Ectodermal cell (in vitro differentiated cells): ENCODE results near the gene OXSR1. TPM values are rescaled to one million over a fixed set of nuclear protein-coding genes. Genes with fewer than 3 reads are reported as not detected.
A peak's percentile ranks its signal among the peaks of the same experiment; 100 is the strongest.

Experiments used
- H3K27ac ChIP-seq: 2 replicates; pipeline ENCODE4 v1.7.0; 2013; ENCODE audit warnings: mild to moderate bottlenecking, low read depth, low read length; ENCODE audit not compliant: insufficient read depth, poor library complexity, severe bottlenecking
- H3K27me3 ChIP-seq: 2 replicates; pipeline ENCODE4 v1.7.0; 2013; ENCODE audit warnings: mild to moderate bottlenecking, low read length; ENCODE audit not compliant: insufficient read depth, control insufficient read depth, poor library complexity, severe bottlenecking
- H3K36me3 ChIP-seq: one replicate; pipeline ENCODE4 v1.7.0; 2013; ENCODE audit warnings: low read length; ENCODE audit not compliant: control insufficient read depth, insufficient read depth
- H3K4me1 ChIP-seq: one replicate; pipeline ENCODE4 v1.7.0; 2013; ENCODE audit warnings: low read length; ENCODE audit not compliant: control insufficient read depth, insufficient read depth
- H3K4me3 ChIP-seq: 2 replicates; pipeline ENCODE4 v1.7.0; 2013; ENCODE audit warnings: low read depth, low read length, control low read depth; ENCODE audit not compliant: insufficient read depth
- H3K9me3 ChIP-seq: 2 replicates; pipeline ENCODE4 v1.7.0; 2013; ENCODE audit warnings: mild to moderate bottlenecking, low read length, moderate library complexity; ENCODE audit not compliant: control insufficient read depth
- WGBS, 2 experiments: methylation state at CpG; one replicate each; pipeline ENCODE4 v1.1.7; 2013; ENCODE audit warnings: missing lambda C conversion rate in 2 of 2; 5-methylcytosine and 5-hydroxymethylcytosine counted together
- polyA plus RNA-seq, 4 experiments: library from polyadenylated mRNA; stranded (reverse); fragments of 50-300 nt; gene quantifications; one replicate each; pipeline ENCODE4 v1.2.3, GENCODE V29; 2013

The OXSR1 gene
- polyA plus RNA-seq (2013, experiment 1 of 4): 60.6 TPM
- 63.8 TPM for polyA plus RNA-seq (2013, experiment 2 of 4)
- 47.5 TPM for polyA plus RNA-seq (2013, experiment 3 of 4)
- polyA plus RNA-seq (2013, experiment 4 of 4): 49.4 TPM

DNA sequence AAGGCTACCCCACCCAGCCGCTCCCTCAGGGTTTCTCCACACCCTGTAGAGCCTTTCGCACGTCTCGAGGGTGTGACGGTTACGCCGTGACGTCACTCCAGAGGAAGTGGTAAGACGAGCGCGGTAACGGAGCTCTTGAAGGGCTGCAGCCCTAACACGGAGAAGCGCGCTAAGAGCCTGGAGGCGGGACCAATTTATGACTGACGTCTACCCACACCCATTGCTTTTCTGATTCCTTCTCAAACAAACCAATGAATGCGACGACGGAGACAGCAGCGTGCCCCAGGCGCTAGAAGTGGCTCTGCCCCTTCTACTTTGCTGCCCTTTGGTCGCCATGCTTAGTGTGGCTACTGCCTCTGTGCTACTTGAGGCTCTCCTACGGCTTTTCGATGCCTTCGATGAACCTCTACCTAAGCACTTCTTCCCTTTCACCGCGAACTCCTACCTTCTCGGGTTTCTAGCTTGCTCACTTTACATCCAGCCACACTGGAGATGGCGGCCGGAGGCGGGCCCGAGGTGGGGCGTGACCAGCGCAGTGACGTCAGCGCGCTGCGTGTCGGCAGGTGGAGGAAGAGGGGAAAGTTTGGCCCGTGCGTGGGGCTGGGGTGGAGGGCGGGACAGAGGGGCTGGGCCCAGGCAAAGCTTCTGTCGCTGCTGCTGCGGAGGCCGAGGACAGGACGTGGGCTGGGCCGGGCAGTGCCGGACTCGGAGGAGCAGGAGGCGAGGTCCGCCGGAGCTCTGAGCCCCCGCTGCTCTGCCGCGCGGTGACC, at the start of gene OXSR1:
OXSR1 (plus strand) TSS at position 586 of the 770 bp plus-strand sequence. CDS start 340 bp downstream, outside the sequence.
- Histone ChIP-seq H3K36me3 (no peaks in the 10 kb centered on the region), H3K27ac (peak within 1 kb of the TSS; percentile 94), H3K27me3 (no peaks in the 10 kb centered on the region), H3K4me3 (peak within 1 kb of the TSS; percentile 79), H3K9me3 (no peaks in the 10 kb centered on the region), H3K4me1 (no peaks in the 10 kb centered on the region)
- 0% methylated on average over 57 of the region's 57 CpGs for WGBS, 2 experiments

DNA sequence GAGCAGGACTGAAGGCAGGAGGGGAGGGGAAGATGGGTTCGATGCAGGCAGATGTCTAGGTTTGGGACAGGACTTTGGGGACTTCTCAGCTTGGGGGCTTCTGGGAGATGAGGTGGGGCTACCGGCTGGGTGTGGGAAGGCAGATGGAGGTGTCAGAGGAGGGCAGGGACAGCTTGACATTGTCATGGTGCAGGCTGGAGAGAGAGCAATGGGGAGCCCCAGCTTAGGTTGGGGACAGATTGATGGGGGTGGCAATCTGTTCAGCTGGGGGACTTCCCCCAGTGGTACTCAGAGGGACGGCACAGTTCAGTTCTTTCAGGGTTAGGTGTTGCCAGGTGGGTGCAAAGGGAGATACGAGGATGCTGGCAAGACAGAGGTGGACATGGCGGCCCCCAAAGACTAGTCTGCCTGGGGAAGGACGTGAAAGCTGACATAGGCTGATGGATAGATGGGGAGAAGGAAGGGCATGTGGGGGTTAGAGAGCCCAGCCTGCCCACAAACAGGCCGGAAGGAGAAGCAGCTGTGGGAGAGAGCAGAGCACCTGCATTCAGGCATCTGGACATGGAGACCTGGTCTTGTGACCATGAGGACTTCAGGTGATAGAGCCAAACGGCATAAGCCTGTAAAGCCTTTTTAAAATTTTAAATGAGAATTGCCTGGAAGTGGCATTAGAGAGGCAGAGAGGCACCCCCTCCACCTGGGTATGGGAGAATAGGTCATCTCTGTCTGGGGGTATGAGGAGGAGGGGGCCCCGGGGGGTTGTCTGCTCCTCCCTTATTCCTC, 49.5 kb upstream of the OXSR1 start:
- H3K4me1 ChIP-seq: no peaks in the 10 kb centered on the region
- no peak overlapping the region for H3K27ac ChIP-seq
- no peaks in the 10 kb centered on the region for H3K36me3 ChIP-seq
- WGBS, 2 experiments: 91 to 92% methylated on average over 8 to 9 of the region's 9 CpGs
- H3K9me3 ChIP-seq: no peaks in the 10 kb centered on the region
- H3K4me3 ChIP-seq: no peak overlapping the region
- H3K27me3 ChIP-seq: no peaks in the 10 kb centered on the region

- H3K27ac ChIP-seq: no peak overlapping the region
- H3K4me1 ChIP-seq: no peaks in the 10 kb centered on the region
- H3K36me3 ChIP-seq: no peaks in the 10 kb centered on the region
- no peaks in the 10 kb centered on the region for H3K27me3 ChIP-seq
- no peak overlapping the region for H3K4me3 ChIP-seq
- no peaks in the 10 kb centered on the region for H3K9me3 ChIP-seq
- WGBS, 2 experiments: 93 to 94% methylated on average over 12 of the region's 12 CpGs
Observed at GRCh38 chr3:38116471-38117162, 48.7 kb upstream of the OXSR1 start.

DNA sequence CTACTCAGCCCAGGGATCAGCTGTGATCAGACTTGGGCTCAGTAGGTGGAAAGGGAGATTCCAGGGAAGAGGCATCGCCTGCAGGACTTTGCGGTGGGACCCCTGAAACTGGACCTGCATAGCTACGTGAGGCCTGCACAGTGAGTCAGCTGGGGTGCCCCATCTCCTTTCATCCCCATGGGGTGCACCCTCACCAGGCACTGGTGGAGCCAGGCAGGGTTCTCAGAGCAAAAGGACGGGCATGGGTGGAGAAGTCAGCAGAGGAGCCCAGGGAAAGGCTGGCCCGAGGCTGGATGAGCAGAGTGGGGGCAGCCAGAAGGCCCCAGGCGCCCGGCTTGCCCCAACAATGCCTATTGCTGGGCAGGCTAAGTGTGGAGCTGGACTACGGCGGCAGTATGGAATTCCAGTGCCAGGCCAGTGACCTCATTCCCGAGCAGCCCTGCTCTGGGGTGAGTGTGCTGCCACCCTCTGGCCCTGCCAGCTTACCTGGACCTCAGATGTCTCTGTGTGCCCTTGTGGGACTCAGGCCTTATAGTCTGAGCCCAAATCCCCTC, 48.1 kb upstream of the OXSR1 start:
- H3K27ac ChIP-seq: no peak overlapping the region
- H3K9me3 ChIP-seq: no peaks in the 10 kb centered on the region
- WGBS, 2 experiments: 89 to 92% methylated on average over 10 of the region's 10 CpGs
- H3K36me3 ChIP-seq: peaks cover 4% of the 10 kb centered on the region
- no peaks in the 10 kb centered on the region for H3K27me3 ChIP-seq
- H3K4me3 ChIP-seq: no peak overlapping the region
- no peaks in the 10 kb centered on the region for H3K4me1 ChIP-seq

GRCh38 chr3:38117748-38118420, 47.5 kb upstream of the OXSR1 start:
- H3K9me3 ChIP-seq: no peaks in the 10 kb centered on the region
- no peak overlapping the region for H3K27ac ChIP-seq
- no peak overlapping the region for H3K4me3 ChIP-seq
- no peaks in the 10 kb centered on the region for H3K27me3 ChIP-seq
- H3K4me1 ChIP-seq: no peaks in the 10 kb centered on the region
- H3K36me3 ChIP-seq: peaks cover 6% of the 10 kb centered on the region
- WGBS, 2 experiments: 76 to 83% methylated on average over 11 of the region's 11 CpGs

DNA sequence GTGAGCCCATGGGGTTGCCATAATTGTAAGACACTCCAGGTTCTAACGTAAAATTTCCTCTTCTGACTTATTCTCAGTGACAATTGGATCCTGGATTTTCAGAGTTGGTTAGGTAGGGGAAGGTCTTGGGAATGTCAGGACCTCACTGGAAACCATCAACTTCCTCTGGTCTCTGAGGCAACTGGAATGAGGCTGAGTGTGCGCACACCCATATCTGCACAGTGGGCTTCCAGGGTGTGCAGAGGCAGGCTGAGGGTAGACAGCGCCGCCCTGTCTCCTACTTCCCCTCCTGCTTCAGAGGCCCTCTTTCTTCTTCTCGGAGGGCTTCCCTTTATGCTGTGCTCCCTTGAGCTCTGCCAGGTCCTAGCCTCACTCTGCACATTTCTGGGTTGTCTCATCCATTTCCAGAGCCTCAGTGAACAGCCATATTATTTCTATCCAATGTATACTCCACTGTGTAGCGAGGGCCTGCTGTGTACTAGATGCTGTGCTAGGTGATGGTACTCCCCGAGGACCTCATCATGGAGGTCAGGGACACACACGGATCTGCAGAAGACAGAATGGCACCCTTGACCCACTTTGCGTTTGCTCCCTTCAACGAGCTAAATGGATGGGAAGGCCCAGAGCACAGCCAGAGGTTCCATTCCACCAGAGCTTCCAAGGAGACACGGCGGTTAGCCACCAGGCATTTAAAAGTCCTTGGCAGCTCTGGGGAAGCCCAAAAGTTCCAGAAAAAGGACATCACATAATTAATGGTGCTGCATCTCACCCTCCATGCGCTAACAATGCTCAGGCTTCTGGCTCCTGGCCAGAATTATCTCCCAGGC, 46.7 kb upstream of the OXSR1 start:
- H3K4me1 ChIP-seq: no peaks in the 10 kb centered on the region
- WGBS, 2 experiments: 93 to 95% methylated on average over 13 of the region's 13 CpGs
- no peaks in the 10 kb centered on the region for H3K9me3 ChIP-seq
- H3K27me3 ChIP-seq: no peaks in the 10 kb centered on the region
- no peak overlapping the region for H3K4me3 ChIP-seq
- no peak overlapping the region for H3K27ac ChIP-seq
- peaks cover 6% of the 10 kb centered on the region for H3K36me3 ChIP-seq

GRCh38 chr3:38119248-38119544, 46.1 kb upstream of the OXSR1 start:
- Histone ChIP-seq H3K27ac (no peak overlapping the region), H3K4me1 (no peaks in the 10 kb centered on the region), H3K27me3 (no peaks in the 10 kb centered on the region), H3K9me3 (no peaks in the 10 kb centered on the region), H3K4me3 (no peak overlapping the region), H3K36me3 (peaks cover 6% of the 10 kb centered on the region)
- WGBS, 2 experiments: 88 to 98% methylated on average over 1 of the region's 1 CpG

DNA sequence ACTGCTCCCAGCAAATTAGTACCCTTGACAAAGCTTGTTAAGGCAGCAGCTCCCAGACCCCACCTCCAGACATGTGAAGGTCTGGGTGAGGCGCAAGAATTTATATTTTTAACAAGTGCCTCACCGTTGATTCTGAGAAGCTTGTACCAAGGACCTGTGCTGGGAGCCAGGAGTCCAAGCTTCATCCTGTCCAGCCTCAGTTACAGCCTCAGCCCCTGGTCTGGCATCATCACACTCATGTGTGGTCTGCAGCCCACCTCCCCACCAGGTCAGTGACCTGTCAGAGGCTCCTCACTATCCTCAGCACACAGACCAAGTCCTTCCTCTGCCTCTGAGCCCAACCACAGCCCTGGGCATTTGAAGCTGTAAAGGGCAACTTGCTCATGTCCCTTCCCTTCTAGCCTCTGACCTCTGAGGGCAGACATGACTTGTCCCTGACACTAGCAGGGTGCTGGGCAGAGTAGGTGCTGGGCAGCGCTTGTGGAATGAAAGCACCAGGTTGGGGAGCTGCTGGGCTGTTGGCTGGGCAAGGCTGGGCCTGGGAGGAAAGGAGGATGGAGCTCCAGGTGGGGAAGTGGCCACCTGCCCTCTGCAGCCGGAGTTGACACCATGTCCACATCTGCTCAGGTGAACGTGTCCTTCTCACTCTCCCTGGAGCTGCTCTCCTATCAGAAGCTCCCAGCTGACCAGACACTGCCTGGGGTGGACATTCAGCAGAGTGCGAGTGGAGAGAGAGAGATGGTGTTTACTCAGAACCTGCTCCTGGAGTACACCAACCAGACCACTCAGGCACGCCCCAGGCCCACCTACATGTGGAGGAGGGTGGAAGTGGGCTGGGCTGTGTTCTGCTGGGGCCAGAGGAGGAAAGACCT, 45.3 kb upstream of the OXSR1 start:
- H3K36me3 ChIP-seq: peaks cover 6% of the 10 kb centered on the region
- no peaks in the 10 kb centered on the region for H3K27me3 ChIP-seq
- no peak overlapping the region for H3K4me3 ChIP-seq
- no peak overlapping the region for H3K27ac ChIP-seq
- H3K4me1 ChIP-seq: no peaks in the 10 kb centered on the region
- H3K9me3 ChIP-seq: no peaks in the 10 kb centered on the region
- WGBS, 2 experiments: 94 to 96% methylated on average over 7 of the region's 7 CpGs
